ENCODE data around the gene ESRRA. TPM values are rescaled to one million over a fixed set of nuclear protein-coding genes. Genes with fewer than 3 reads are reported as not detected.

ESRRA gene
- total RNA-seq, 6 experiments from 2014 or later = 28.5 to 82.6 (median 47.7) TPM

DNA sequence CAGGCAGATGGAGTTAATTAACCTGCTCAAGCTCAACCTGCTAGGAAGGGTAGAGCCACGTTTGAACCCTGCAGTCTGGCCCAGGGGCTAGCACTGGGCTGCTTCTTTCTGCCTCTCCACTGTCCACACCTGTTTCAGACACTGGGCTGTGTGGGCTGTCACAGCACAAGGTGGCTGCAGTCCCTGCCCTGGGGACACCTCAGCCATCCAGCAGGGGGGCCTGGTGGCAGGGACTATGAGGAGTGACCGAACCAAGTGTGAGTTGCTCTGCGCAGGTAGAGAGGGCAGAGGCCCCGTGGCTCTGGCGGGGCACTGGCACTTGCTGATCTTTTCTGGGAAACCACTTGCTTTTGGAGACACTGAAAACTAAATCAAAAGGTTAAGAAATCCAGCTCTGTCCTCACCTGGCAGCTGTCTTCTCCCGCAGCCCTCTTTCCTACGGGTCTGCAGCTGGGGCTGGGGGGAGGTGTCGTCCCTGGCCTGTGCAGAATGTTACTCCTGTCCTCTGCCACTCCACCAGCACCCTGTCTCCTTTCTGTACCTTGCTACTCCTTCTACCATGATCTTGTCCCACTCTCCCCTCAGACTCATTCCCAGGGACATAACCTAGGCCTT, 26.6 kb upstream of the ESRRA start:
- Histone ChIP-seq H3K9me3 (no peaks in the 10 kb centered on the region), H3K36me3 (peaks cover 0 to 14% (median 2%) of the 10 kb centered on the region in 4 donors), H3K4me3 (no peak overlapping the region), H3K27ac (no peak overlapping the region), H3K27me3 (no peaks in the 10 kb centered on the region), H3K4me1 (peaks cover 0 to 4% (median 1%) of the 10 kb centered on the region in 4 donors)
- no peak for DNase-seq
- ATAC-seq = no peak
- 89% methylated on average over 7 of the region's 8 CpGs for WGBS (ENCODE audit: insufficient coverage, low coverage, low lambda C conversion rate, missing lambda C conversion rate)
- no peak for TF ChIP-seq POLR2A (IDR thresholded peaks at IDR 0.05)
- no peak for TF ChIP-seq CTCF (IDR thresholded peaks at IDR 0.05)
- intact Hi-C loops (cut with DNase I) = no loop called here

DNA sequence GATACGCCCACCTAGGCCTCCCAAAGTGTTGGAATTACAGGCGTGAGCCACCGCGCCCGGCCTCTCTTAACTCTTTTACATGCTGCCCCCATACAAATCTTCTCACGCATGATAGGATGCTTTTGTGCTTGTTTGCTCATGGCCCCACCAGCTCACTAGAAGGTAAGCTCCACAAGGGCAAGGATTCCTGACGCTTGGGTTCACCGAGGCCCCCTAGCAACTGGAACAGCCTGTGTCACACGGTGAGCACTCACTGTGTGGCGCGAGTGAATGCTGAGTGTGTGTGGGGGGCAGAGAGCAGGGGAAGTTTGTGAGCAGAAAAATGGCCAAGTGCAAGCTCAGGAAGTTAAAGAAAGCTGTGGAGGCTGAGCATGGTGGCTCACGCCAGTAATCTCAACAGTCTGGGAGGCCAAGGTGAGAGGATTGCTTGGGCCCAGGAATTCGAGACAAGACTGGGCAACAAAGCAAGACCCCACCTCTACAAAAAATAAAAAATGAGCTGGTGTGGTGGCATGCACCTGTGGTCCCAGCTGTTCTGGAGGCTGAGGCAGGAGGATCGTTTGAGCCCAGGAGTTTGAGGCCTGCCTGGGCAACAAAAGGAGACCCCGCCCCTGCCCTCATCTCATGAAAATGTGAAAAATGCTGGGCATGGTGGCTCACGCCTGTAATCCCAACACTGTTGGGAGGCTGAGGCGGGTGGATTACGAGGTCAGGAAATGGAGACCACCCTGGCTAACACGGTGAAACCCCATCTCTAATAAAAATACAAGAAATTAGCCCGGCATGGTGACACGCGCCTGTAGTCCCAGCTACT, 23.2 kb upstream of the ESRRA start:
- WGBS (ENCODE audit: insufficient coverage, low coverage, low lambda C conversion rate, missing lambda C conversion rate) = 94% methylated on average over 22 of the region's 22 CpGs
- DNase-seq = no peak
- no peak for ATAC-seq
- Histone ChIP-seq H3K4me1 (peaks cover 0 to 12% (median 6%) of the 10 kb centered on the region in 4 donors), H3K9me3 (no peaks in the 10 kb centered on the region), H3K4me3 (no peak overlapping the region), H3K27me3 (no peaks in the 10 kb centered on the region), H3K36me3 (peaks cover 0 to 8% (median 0%) of the 10 kb centered on the region in 4 donors), H3K27ac (no peak overlapping the region)
- intact Hi-C loops (cut with DNase I) = no loop called here
- TF ChIP-seq CTCF (IDR thresholded peaks at IDR 0.05) (no peak), POLR2A (IDR thresholded peaks at IDR 0.05) (no peak)

DNA sequence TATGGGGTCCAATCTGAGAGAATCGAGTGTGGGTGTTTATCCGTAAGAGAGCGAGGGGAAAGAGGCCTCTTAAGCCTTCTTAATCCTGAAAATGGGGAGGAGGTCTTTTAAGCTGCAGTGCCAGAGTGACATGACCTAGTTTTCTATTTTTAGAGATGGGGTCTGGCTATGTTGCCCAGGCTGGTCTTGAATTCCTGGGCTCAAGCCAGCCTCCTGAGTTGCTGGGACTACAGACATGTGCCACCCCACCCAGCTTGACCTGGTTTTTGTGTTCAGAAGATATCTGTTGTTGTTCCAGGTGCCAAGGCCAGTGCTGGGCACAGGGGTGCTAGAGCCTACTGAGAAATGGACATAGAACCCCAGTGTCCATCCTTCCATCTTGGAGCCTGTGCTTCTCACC, 22.2 kb upstream of the ESRRA start:
- TF ChIP-seq POLR2A (IDR thresholded peaks at IDR 0.05) = no peak
- TF ChIP-seq CTCF (IDR thresholded peaks at IDR 0.05) = no peak
- Histone ChIP-seq H3K4me3 (no peak overlapping the region), H3K36me3 (peaks cover 0 to 4% (median 0%) of the 10 kb centered on the region in 4 donors), H3K27ac (no peak overlapping the region), H3K27me3 (no peaks in the 10 kb centered on the region), H3K9me3 (no peaks in the 10 kb centered on the region), H3K4me1 (peaks cover 0 to 12% (median 6%) of the 10 kb centered on the region in 4 donors)
- DNase-seq = no peak
- no peak for ATAC-seq
- WGBS (ENCODE audit: insufficient coverage, low coverage, low lambda C conversion rate, missing lambda C conversion rate) = 100% methylated on average over 3 of the region's 3 CpGs
- intact Hi-C loops (cut with DNase I) = no loop called here

- intact Hi-C loops (cut with DNase I) = no loop called here
- 0% methylated on average over 6 of the region's 44 CpGs for WGBS (ENCODE audit: insufficient coverage, low coverage, low lambda C conversion rate, missing lambda C conversion rate)
- TF ChIP-seq POLR2A (IDR thresholded peaks at IDR 0.05) = peak; percentile 36
- no peak for TF ChIP-seq CTCF (IDR thresholded peaks at IDR 0.05)
- Histone ChIP-seq H3K27me3 (no peaks in the 10 kb centered on the region), H3K27ac (peak within 1 kb of the TSS; percentile 79 to 95 (median 83)), H3K36me3 (no peaks in the 10 kb centered on the region), H3K4me3 (peak within 1 kb of the TSS; percentile 65 to 96 (median 93)), H3K9me3 (no peaks in the 10 kb centered on the region), H3K4me1 (peaks cover 0 to 12% (median 6%) of the 10 kb centered on the region in 4 donors)
- DNase-seq = peak; percentile 96 to 98 (median 98)
- ATAC-seq = peak; percentile 89 to 94 (median 90)
Observed at GRCh38 chr11:64284048-64284961, 21.0 kb upstream of the ESRRA start, which contains the start of gene BAD. Gene BAD (minus strand): TSS chr11:64284665. CDS start chr11:64284368, 297 bp downstream.
